Liver (tissue), 3 donors: ENCODE measurements around the gene ENTREP3.

Experiments used
- EGR1 ChIP-seq, 2 donors: IDR thresholded peaks; 2 replicates each; pipeline ENCODE4 v1.6.1; 2016 to 2018; ENCODE audit warnings: antibody characterized with exemption in 2 of 2, low read depth in 2 of 2
- GABPA ChIP-seq, 2 donors: IDR thresholded peaks in 1 of 2; conservative IDR thresholded peaks in 1 of 2; 2 replicates each; pipeline ENCODE4 v1.6.1; 2016; ENCODE audit warnings: antibody characterized with exemption in 2 of 2, mild to moderate bottlenecking in 1 of 2, moderate library complexity in 1 of 2
- JUND ChIP-seq, 2 donors: IDR thresholded peaks; 2 replicates each; pipeline ENCODE4 v1.6.1; 2016; ENCODE audit warnings: antibody characterized with exemption in 2 of 2
- SP1 ChIP-seq: IDR thresholded peaks from 2 replicates; pipeline ENCODE4 v1.6.1; 2018; ENCODE audit warnings: antibody characterized with exemption, mild to moderate bottlenecking
- TAF1 ChIP-seq: conservative IDR thresholded peaks from 2 replicates; pipeline ENCODE4 v1.6.1; 2016; ENCODE audit warnings: antibody characterized with exemption, mild to moderate bottlenecking
- YY1 ChIP-seq: IDR thresholded peaks from 2 replicates; pipeline ENCODE4 v1.6.1; 2016; ENCODE audit warnings: antibody characterized with exemption, mild to moderate bottlenecking
- TF ChIP-seq, protein P1 (sequence below): fragments of 150-350 bp; IDR thresholded peaks from 2 replicates; pipeline ENCODE4 v1.5.1; 2017; ENCODE audit warnings: improper control_type of control experiment, low read depth, low read length; ENCODE audit not compliant: missing input control
- TF ChIP-seq, protein P2 (sequence below): IDR thresholded peaks from 2 replicates; pipeline ENCODE4 v1.6.1; 2016; ENCODE audit warnings: antibody characterized with exemption, mild to moderate bottlenecking
- TF ChIP-seq, protein P3 (sequence below): IDR thresholded peaks from 2 replicates; pipeline ENCODE4 v1.6.1; 2016; ENCODE audit warnings: antibody characterized with exemption
- TF ChIP-seq, protein P4 (sequence below): IDR thresholded peaks from 2 replicates; pipeline ENCODE4 v1.6.1; 2016; ENCODE audit warnings: antibody characterized with exemption
- donor health status: healthy.
- donor health status: healthy.

DNA sequence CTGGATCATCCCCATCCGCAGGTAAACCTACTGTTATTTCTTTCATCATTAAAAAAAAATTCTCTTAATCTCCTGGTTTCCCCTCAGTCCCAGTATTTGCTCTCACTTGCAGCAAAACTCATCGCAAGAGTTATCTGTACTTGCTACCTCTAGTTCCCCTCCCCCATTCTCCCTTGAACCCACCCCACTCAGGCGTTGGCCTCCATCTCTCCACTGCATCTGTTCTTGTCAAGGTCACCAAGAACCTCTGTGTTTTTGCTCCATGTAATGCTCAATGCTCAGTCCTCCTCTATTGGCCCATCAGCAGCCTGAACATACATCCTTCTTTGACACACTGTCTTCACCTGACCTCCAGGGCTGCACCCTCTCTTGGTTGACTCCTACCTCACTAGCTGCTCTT is 41.4 kb upstream of the ENTREP3 start:
- TF ChIP-seq EGR1 (IDR thresholded peaks at IDR 0.05; ENCODE audit: low read depth in 2 of 2): no peak
- TF ChIP-seq, protein P1, sequence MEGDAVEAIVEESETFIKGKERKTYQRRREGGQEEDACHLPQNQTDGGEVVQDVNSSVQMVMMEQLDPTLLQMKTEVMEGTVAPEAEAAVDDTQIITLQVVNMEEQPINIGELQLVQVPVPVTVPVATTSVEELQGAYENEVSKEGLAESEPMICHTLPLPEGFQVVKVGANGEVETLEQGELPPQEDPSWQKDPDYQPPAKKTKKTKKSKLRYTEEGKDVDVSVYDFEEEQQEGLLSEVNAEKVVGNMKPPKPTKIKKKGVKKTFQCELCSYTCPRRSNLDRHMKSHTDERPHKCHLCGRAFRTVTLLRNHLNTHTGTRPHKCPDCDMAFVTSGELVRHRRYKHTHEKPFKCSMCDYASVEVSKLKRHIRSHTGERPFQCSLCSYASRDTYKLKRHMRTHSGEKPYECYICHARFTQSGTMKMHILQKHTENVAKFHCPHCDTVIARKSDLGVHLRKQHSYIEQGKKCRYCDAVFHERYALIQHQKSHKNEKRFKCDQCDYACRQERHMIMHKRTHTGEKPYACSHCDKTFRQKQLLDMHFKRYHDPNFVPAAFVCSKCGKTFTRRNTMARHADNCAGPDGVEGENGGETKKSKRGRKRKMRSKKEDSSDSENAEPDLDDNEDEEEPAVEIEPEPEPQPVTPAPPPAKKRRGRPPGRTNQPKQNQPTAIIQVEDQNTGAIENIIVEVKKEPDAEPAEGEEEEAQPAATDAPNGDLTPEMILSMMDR: no peak
- TF ChIP-seq, protein P2, sequence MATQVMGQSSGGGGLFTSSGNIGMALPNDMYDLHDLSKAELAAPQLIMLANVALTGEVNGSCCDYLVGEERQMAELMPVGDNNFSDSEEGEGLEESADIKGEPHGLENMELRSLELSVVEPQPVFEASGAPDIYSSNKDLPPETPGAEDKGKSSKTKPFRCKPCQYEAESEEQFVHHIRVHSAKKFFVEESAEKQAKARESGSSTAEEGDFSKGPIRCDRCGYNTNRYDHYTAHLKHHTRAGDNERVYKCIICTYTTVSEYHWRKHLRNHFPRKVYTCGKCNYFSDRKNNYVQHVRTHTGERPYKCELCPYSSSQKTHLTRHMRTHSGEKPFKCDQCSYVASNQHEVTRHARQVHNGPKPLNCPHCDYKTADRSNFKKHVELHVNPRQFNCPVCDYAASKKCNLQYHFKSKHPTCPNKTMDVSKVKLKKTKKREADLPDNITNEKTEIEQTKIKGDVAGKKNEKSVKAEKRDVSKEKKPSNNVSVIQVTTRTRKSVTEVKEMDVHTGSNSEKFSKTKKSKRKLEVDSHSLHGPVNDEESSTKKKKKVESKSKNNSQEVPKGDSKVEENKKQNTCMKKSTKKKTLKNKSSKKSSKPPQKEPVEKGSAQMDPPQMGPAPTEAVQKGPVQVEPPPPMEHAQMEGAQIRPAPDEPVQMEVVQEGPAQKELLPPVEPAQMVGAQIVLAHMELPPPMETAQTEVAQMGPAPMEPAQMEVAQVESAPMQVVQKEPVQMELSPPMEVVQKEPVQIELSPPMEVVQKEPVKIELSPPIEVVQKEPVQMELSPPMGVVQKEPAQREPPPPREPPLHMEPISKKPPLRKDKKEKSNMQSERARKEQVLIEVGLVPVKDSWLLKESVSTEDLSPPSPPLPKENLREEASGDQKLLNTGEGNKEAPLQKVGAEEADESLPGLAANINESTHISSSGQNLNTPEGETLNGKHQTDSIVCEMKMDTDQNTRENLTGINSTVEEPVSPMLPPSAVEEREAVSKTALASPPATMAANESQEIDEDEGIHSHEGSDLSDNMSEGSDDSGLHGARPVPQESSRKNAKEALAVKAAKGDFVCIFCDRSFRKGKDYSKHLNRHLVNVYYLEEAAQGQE: no peak
- no peak for TF ChIP-seq TAF1
- TF ChIP-seq, protein P3, sequence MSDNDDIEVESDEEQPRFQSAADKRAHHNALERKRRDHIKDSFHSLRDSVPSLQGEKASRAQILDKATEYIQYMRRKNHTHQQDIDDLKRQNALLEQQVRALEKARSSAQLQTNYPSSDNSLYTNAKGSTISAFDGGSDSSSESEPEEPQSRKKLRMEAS: no peak
- no peak for TF ChIP-seq YY1
- TF ChIP-seq SP1: no peak
- TF ChIP-seq GABPA (IDR thresholded peaks at IDR 0.05 in 1 of 2, conservative IDR thresholded peaks at IDR 0.05 in 1 of 2): no peak
- no peak for TF ChIP-seq JUND (IDR thresholded peaks at IDR 0.05)
- TF ChIP-seq, protein P4, sequence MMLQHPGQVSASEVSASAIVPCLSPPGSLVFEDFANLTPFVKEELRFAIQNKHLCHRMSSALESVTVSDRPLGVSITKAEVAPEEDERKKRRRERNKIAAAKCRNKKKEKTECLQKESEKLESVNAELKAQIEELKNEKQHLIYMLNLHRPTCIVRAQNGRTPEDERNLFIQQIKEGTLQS: no peak
